ENCODE results near the gene GRIK5.

DNA sequence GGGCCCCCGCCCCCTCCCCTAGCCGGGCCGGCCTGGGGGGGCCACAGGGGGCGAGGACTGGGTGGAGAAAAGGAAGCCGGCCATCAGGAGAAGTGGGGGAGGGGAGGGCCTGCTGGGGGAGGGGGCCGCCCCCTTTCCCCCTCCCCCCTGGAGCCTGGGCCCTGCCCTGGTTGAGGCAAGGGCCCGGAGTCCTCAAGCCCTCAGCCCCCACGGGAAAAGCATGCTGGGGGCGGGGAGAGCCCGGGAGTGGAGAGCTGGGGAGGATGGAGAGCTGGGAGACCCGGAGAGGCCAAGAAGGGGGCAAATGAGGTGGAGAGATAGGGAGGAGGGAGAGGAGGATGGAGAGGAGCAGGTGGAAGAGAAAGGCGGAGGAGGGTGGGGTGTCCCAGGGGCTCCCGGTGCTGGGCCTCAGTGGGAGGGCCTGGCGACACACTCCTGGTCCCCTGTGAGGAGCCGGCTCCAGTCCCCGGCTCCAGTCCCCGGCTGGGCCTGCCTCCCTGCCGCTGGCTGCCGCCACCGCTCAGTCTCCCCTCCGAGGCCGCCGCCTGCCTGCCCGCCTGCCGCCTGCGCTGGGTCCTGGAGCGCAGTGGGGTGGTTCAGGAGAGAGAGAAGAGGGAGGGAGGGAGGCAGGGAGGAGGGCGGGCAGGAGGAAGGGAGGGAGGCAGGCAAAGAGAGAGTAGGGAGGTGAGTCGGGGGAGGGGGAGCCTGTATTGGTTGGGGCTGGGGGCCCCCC, at the start of gene GRIK5:
- TF ChIP-seq, protein P1, sequence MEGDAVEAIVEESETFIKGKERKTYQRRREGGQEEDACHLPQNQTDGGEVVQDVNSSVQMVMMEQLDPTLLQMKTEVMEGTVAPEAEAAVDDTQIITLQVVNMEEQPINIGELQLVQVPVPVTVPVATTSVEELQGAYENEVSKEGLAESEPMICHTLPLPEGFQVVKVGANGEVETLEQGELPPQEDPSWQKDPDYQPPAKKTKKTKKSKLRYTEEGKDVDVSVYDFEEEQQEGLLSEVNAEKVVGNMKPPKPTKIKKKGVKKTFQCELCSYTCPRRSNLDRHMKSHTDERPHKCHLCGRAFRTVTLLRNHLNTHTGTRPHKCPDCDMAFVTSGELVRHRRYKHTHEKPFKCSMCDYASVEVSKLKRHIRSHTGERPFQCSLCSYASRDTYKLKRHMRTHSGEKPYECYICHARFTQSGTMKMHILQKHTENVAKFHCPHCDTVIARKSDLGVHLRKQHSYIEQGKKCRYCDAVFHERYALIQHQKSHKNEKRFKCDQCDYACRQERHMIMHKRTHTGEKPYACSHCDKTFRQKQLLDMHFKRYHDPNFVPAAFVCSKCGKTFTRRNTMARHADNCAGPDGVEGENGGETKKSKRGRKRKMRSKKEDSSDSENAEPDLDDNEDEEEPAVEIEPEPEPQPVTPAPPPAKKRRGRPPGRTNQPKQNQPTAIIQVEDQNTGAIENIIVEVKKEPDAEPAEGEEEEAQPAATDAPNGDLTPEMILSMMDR (IDR thresholded peaks at IDR 0.05) = no peak
- TF ChIP-seq POLR2A (IDR thresholded peaks at IDR 0.05) = peak in 2 of 3 donors; percentile 18 to 36
